ENCODE results near the gene MPND. TPM values are rescaled to one million over a fixed set of nuclear protein-coding genes. Genes with fewer than 3 reads are reported as not detected.

MPND gene
- total and polyA plus RNA-seq, 10 of the 15 experiments (the other 5 are each of a cell fraction or from before 2014, with no cell fraction given): 0.79 to 18.3 (median 6.0) TPM

GRCh38 chr19:4342615-4343369 lies 570 bp upstream of the MPND start (continued):
- TF ChIP-seq ZNF687 (IDR thresholded peaks at IDR 0.05) (no peak; the same call in 1 of the 2 replicates), BMI1 (IDR thresholded peaks at IDR 0.05; ENCODE audit: borderline replicate concordance) (no peak), TCF12 (IDR thresholded peaks at IDR 0.05; ENCODE audit: low read depth, low read length) (peak; percentile 38; the same call in 1 of the 2 replicates), NBN (IDR thresholded peaks at IDR 0.05) (peak; percentile 95), RELA (IDR thresholded peaks at IDR 0.05; ENCODE audit: borderline replicate concordance, partially characterized antibody) (no peak), E4F1 (IDR thresholded peaks at IDR 0.05; ENCODE audit: borderline replicate concordance, partially characterized antibody) (no peak), ZNF592 (IDR thresholded peaks at IDR 0.05) (no peak), ZNF217 (IDR thresholded peaks at IDR 0.05) (no peak), CHD2 (IDR thresholded peaks at IDR 0.05; ENCODE audit: borderline replicate concordance, low read depth, low read length) (peak; percentile 97), CEBPZ (IDR thresholded peaks at IDR 0.05; ENCODE audit: low read depth, low read length) (peak; percentile 42; the same call in 1 of the 2 replicates), MXI1 (IDR thresholded peaks at IDR 0.05; ENCODE audit: low read depth, low read length) (peak; percentile 56), SMARCA5 (IDR thresholded peaks at IDR 0.05) (peak; percentile 94), YY1 (IDR thresholded peaks at IDR 0.05; ENCODE audit: low read depth, low read length) (no peak; the same call in 1 of the 2 replicates), CBX3 (IDR thresholded peaks at IDR 0.05; ENCODE audit: borderline replicate concordance, low read depth) (no peak), FOXK2 (IDR thresholded peaks at IDR 0.05) (no peak), WRNIP1 (IDR thresholded peaks at IDR 0.05; ENCODE audit: borderline replicate concordance, low read depth, low read length) (no peak)

Data from GM12878 (cell line).